PFSK-1 (cell line): ENCODE results near the gene MAGOHB.

Source experiments
- POLR2AphosphoS5 ChIP-seq: IDR thresholded peaks from 2 replicates; pipeline ENCODE4 v1.6.1; 2012; ENCODE audit warnings: low read depth, mild to moderate bottlenecking, control low read depth, low read length, moderate library complexity
- REST ChIP-seq, 2 experiments: IDR thresholded peaks; 2 replicates each; pipeline versions ENCODE4 v1.6.1 to v1.8.0; 2011 to 2012; ENCODE audit warnings: low read depth in 2 of 2, low read length in 2 of 2, control low read depth in 1 of 2, inconsistent platforms in 1 of 2, mild to moderate bottlenecking in 1 of 2, moderate library complexity in 1 of 2; ENCODE audit not compliant: insufficient read depth in 1 of 2
- SIN3A ChIP-seq: IDR thresholded peaks from 2 replicates; pipeline ENCODE4 v1.6.1; 2012; ENCODE audit warnings: mild to moderate bottlenecking, low read length, moderate library complexity, borderline replicate concordance; ENCODE audit not compliant: insufficient read depth
- TAF1 ChIP-seq: IDR thresholded peaks from 2 replicates; pipeline ENCODE4 v1.6.1; 2012; ENCODE audit warnings: low read length, control low read depth, borderline replicate concordance; ENCODE audit not compliant: insufficient read depth

- TF ChIP-seq SIN3A (no peak), POLR2AphosphoS5 (no peak), REST (IDR thresholded peaks at IDR 0.05; ENCODE audit: insufficient read depth in 1 of 2, low read depth in 2 of 2, low read length in 2 of 2) (no peak), TAF1 (no peak)
These were observed 6.8 kb upstream of the MAGOHB start for GRCh38 chr12:10620078-10620779.
